GM21423 (cell line): ENCODE data around the gene OR10A6.

Experiments used
- ATAC-seq: cut with Tn5 transposase; IDR thresholded peaks from one replicate; pipeline ENCODE4 v1.9.1; 2021; ENCODE audit warnings: mild to moderate bottlenecking, moderate library complexity; ENCODE audit not compliant: unreplicated experiment

The OR10A6 gene

DNA sequence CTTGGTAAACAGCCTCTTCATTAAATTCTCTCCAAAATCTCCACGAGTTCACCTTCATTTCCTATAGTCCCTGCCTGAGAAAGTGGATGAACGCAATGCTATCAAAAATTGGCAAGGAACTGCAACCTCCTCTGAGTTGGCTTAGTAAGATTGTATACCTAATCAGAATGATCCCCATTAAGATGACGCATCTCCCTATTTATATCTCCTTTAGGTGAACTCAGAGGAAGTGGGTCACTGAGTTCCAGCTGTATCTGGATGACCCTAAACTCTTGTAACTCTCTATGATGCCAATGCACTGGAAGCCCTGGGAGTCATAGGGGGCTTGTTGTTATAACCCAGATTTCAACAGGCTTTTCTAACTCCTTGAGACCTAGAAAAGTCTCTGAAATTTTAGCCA, 48.2 kb downstream of the OR10A6 start:
- ATAC-seq: no peak
